Left renal pelvis (tissue), 4 donors: Measurements from ENCODE around the gene DTD1. TPM values are rescaled to one million over a fixed set of nuclear protein-coding genes. Genes with fewer than 3 reads are reported as not detected.
A peak's percentile ranks its signal among the peaks of the same experiment; 100 is the strongest.

Experiments used
- DNase-seq, 4 donors: peaks; one replicate each; pipeline ENCODE4 v3.0.0-alpha.2; 2013; ENCODE audit warnings: low read depth in 4 of 4, low spot score in 3 of 4
- polyA plus RNA-seq, 4 donors: library from polyadenylated mRNA; unstranded; fragments of 120-200 nt; gene quantifications; one replicate each; pipeline ENCODE4 v1.2.1, GENCODE V29; 2013; ENCODE audit not compliant: insufficient read length in 4 of 4

The DTD1 gene
- polyA plus RNA-seq, 4 donors, result 24.2 to 28.5 (median 25.3) TPM

DNA sequence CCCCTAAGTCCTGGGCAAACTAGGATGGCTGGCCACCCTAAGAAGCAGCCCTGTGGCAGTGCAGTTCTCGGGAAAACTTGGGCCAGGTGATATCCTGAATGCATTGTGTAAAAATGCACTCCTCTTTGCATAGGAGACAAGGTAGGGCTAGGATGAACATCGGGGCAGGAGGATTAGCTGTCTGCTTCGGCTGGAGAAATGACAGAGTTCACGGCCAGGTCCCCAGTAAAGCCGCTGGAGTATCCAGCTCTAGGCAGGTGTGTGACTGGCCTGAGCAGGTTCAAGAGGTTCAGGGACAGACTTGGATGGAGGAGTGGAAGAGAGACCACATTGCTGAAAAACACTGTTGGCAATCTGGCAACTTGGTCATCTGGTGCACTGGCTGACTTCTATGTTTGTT lies 26.4 kb downstream of the DTD1 start:
- no peak for DNase-seq

DNA sequence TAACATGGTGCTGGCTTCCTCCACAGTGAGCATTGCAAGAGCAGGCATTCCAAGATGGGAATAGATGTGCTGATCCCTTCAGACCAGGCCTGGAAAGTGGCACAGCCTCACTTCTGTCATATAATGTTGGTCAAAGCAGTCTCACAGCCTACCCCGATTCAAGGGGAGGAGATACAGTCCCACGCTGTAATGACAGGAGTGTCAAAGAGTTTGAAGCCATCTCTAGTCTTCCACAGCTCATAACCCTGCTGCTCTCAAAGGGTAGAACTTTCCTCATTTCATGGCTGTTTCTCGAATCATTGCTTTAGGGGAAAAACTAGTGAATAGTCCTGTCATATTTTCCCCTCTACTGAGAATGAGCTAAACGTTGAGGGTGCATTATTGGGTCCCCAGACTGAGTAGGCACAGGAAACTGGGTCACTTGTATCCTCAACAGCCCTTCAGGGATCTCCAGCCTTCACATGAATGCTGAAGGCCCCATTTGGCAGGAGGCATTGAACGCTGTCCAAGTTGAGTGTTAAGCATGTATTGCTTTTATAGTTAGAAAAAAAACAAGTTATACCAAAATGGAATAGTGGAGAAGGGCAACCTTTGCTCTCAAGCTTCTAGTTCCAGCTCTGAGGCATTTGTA lies 27.3 kb downstream of the DTD1 start:
- no peak for DNase-seq

DNA sequence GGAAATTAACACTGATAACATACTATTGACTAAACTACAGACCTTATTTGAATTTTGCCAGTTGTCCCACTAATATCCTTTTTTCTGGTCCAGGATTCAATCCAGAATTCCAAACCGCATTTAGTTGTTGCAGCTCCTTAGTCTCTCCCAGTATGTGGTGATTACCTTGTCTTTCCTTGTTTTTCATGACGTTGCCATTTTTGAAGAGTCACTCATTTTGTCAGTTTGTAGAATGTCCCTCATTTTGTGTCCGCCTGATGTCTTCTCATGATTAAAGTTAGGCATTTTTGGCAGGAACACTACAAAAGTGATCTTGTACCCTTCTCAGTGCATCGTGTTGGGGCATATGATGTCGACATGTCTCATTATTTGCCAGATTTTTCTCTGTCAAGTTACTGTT lies 33.1 kb downstream of the DTD1 start:
- DNase-seq, result no peak

DNA sequence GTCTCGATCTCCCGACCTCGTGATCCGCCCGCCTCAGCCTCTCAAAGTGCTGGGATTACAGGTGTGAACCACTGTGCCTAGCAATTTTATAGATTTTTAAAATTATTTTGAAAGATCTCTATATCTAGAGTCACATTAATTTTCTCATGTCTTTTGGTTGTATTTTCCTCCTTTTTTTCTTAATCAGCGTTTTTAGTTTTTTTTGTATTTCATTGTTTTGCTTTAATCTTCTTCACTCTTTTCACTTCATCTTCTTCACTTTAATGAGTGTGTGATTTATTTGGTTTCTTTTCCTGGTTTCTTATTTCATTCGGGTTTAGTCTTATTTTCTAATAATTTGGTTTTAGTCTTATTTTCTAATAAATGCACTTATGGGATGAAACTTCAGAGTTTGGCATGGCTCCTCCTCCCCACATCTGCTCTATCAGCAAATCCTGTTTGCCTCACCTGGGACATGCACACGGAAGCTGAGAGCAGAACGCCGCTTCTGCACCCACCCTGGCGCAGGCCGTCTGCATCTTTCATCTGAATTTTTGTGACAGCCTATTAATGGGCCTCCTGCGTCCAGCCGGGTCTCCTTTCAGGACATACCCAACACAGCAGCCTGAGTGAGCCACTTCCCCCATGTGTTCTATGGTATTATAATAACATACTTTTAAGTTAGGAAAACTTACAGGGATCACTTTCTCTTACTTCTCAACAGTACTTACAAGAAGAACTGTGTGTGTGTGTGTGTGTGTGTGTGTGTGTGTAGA lies 35.5 kb downstream of the DTD1 start:
- DNase-seq, result no peak

DNA sequence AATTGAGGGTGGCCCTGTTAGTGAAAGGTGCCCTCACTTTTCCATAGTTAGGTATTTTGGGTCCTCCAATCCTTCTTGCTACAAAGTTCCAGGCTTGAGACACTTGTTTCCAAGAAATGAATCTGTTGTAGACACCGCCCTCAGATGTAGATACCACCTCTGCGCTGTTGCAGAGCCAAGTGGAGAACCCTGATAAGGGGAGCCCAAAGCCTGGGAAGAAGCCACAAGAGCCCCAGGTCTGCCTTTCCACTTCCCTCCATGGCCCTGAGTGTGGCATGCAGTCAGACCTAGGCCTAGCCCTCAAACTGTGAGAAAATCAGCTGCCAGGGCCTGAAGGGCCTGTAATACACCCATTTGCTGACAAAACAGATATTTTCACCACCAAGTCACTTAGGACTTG lies 37.1 kb downstream of the DTD1 start:
- DNase-seq, result no peak

DNA sequence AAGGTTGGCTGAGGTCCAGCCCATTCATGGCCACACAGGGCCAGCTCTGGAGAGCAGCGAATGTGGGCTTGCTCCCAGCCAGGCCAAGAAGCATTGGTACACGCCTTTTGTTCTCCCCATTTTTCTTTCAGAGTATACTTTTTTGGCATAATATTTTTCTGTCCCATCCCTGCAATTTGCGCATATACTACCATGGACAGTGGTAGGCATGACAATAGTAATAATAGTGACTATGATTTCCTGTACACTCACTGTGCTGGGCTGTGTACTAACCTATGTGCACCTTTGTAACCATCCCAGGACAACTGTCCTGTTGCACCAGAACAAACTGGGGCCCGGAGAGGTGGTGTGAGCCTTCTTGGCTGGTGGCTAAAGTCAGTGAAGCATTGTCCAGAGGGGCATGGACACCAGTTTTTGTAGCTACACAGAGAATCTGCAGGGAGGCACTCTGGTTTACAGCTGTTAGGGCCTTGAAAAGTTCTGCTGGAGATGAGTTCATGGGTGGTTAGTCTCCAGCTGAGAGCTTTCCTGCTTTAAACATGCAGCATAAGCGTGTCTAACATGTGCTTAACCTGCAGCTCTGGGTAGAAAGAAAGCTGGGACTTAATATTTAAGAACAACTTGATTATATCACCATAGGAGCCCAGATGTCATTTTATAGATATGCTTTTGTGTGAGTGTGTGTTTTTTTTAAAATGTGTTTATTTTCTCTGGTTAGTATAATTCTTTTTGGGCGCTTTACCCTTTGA lies 38.2 kb downstream of the DTD1 start:
- no peak for DNase-seq

DNA sequence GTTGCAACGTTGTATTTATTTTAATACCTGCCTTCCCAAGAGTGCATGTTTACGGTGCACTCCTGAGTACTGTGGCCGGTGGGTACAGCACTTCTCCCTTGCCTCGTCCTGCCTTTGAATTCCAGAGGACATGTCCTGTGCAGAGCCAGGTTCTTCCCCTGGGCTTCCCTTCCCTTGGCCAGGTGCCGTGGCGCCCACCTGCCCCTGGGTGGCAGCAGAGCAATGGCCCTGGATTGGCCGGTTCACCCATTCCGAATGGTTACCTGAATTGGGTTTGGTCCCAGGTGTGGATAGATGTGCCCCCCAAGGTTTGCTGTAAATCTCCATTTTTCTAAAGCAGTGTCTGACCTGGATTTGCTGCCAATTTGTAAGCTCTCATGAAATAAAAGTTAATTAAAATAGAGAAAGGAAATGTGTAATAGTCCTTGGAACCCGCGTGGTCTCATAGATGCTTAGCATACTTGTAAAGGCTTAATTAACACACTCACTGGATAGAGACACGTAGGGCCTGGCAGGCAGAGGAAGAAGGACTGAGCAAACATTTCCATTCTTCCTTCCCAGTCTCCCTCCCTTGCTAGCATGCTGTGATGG lies 40.6 kb downstream of the DTD1 start:
- no peak for DNase-seq

DNA sequence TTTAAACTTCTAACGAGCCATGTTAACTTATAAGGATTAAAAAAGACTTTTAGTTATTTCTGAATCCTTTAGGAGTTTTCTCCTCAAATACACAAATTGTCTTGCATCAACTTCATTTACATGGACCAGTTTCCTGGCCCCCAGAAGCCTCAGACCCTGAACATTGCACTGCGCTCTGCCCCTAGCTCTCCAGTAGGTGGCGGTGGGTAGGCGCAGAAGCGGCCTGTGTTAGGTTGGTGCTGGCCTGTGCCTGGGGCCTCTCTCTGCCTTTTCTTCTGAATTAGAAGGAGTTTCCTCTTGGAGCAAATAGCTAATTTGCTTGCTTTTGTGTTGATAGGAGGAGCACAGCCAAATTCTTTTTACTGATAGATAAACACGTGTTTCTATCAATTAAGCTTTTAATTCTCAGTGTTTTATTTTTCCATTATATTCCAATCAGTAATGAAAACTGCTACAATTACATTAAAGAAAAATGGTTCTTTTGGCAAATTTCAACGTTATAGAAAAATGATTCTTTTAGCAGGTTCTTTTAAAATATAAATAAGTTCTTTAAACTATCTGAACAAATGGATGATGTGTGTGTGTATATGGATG lies 44.4 kb downstream of the DTD1 start:
- peak; percentile 25 to 57 (median 44) for DNase-seq

DNA sequence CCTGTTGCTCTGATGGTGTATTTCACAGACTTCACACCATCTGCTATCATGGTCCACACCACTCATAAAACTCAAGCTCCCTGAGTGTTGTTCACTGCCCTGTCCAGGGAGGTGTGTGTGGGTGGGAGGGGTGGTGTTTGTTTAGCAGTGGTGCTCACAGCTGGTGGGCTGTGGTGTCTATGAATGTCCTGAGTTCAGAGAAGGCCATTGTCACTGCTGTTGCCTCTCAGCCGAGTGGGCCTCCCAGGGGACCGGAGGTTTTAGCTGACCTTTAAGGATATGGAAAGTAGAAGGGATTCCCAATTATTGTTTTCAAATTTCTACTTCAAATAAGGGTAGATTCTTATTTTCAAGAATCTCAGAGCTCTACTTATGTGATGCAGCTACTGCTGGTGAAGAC lies 45.6 kb downstream of the DTD1 start:
- no peak for DNase-seq

DNA sequence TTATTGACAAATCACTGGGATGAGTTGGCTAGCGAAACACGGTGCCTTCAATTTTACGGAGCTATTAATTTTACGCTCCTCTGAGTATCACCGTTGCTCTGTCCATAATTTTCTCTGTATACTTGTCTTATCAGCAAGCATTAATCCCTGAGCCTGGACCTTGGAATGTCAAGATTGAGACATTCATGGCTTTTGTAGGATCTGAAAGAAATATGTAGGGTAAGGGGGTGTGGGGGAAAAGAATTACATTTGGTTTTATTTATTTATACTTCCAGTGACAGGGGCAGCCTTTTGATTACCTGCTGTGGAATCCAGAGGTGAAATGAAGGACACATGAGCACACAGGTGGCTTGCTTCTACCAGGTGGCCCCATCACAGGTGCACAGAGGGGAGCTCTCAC lies 46.6 kb downstream of the DTD1 start:
- DNase-seq, result no peak

DNA sequence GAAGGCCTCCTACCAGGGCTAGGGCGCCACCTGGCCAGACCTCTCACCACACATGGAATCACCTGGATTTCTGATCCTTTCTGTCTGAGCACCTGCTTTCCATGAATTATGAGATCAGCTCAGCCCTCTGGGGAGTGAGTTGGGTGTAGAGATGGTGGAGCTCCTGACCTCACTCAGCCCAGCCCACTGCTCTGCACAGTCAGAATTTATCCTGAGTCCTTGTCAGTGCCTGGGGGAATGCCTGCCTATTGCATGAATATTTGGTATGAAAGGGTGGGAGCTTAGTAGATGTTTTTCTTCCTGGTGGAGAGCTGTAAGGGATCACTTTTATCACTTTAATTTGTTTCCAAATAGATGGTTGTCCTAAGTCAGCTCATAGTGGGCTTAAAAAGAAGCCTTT lies 47.5 kb downstream of the DTD1 start:
- no peak for DNase-seq

DNA sequence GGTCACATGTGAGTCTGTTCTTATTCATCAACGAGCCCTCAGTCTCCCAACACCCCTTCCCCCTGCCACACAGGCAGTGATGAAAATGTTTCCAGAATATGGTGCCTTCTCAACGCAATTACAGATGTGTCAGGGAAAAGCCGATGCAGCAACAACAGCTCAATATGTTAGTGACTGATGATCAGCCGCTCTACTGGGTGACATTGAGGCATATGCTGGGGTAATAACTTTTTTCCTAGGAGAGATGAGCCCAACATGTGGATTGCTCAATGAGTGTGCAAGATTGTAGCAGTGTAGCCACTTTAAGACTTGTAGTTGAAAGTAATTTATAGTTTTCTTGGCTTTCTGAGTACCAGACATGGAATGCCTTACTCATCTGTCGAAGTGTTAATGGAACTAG lies 49.4 kb downstream of the DTD1 start:
- no peak for DNase-seq

DNA sequence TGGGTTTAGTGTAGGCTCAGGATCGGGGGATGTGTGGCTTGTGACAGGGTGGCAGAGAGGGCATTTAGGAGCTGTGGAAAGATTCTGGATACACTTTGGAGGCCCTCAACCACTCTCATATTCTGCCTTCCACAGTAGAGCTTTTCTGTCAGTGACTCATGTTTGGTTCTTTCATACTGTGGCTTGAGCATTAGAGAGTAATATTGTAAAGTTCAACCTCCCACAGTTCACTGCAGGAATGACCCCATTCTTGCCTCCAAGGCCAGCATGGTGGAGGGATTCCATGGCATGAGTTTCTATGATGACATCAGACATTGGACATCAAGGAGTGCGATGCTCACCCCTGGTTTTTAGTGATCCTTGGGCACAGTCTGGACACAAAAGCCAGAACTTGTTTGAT lies 50.9 kb downstream of the DTD1 start:
- no peak for DNase-seq

DNA sequence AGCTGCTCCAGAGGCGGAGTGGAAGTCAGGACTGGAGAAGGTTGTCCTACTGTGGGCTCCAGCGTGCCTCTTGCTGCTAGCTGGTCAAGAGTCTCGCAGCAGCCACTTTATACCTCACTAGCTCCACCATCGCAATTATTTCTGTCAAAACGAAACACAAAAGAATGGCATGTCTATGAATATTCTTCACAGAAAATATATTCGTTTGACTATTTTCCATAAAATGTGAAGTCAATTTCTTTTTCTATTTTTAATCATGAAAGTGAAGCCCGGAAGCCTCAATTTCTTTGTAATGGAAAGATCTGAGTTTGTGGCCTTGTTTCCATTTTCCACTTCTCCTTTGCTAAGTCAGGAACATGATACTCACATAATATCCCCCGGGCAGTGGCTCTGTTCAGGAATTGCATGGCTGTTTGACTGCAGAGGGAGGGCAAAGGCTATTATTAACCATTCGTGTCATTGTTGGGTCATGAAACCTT lies 51.7 kb downstream of the DTD1 start:
- no peak for DNase-seq

DNA sequence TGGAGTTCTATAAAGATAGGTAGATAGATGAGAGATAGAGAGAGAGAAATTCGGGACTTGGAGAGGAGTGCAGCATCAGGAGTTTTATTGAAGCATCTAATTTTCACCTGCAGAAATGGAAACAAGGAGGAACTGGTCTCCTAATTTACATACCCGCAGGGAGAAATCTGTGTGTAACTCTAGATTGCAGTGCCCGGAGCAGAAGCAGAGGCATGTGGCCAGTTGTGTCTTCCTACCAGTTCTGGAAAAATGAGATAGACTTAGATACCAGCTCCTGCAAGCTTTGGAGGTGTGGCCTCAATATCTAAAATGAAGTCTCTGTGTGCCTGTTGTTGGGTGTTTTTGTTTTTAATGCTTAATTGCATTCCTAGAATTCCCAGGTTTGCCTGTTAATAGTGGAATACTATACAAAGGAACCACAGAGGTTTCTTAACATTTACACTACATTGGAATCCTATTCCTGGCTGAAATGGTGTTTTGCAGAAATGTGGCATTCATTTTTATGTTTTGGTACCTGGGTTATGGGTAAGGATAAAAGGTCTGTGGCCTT lies 57.4 kb downstream of the DTD1 start:
- no peak for DNase-seq

DNA sequence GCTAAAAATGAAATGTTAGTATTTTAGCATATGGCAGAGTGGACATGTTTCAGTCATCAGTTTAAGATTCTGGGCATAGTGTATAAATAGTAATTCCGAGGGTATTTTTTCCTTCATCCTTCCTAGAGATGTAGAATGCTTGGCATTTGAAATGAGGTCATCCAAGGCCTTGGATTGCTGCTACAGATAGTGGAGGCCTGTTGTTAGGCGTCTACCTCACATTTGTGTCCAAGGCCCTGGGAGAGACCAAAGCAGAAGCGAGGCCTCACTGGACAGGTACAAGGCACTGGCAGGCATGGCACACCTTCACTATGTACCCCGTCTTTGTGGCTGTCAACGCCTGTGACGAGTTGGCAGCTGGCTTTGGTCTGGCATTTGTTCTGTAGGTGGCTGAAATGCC lies 58.0 kb downstream of the DTD1 start:
- DNase-seq, result no peak

DNA sequence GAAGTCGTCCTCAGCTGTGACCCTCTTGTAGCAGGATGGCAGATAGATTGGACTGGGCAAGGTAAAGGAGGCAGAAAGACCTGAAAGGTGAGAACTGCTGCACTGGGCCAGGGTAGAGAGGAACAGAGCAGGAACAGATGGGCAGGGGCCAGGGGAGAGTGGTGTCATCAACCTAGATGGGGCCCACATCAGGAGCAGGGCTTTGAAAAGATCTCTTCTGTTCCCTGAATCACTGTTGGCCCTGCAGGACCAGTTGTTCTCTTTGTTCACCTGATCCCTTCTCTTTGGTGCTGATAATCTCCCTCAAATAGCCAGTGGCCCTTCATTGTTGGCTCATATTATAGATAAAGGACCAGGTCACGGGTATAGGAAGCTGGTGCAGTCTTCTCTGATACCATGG lies 59.9 kb downstream of the DTD1 start:
- no peak for DNase-seq

DNA sequence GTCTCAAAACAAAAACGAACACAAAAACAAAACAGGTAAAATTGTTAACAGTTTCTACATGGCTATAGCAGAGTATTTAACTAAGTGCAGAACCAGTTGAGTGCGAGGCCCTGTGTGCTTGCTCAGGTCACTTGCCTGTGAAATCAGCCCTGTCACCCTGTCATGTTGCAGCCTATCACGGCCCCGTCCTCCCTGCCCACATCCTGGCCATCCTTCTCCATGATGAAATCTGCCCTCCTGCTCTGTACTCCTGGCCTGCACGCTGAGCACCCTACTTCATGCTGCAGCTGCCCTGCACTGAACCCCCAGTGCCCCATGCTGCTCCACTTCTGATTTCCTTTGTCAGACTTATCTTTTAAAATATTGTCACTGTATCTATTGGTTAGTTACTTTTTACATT lies 62.4 kb downstream of the DTD1 start:
- no peak for DNase-seq

DNA sequence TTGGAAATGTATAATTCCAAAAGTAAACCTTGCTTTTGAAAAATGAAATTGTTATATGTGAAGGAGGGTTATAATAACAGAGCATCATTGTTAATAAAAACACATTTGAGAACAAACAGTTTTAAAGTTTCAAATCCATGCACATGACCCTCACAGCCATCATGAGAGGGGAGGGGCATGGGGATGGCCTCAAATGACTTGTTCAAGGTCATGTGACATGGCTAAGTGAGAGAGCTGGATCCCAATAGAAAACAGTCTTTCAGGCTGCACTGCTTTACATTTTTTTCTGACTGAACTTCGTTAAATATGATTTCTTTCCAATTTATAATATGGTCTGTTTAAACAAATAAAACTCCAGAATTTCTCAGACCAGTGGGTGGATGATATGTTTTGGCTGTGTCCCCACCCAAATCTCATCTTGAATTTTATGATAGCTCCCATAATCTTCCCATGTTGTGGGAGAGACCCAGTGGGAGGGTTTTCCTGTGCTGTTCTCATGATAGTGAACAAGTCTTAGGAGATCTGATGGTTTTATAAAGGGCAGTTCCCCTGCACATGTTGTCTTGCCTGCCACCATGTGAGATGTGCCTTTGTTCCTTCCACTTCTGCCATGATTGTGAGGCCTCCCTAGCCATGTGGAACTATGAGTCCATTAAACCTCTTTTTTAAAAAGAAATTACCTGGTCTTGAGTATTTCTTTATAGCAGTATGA lies 66.0 kb downstream of the DTD1 start:
- no peak for DNase-seq

DNA sequence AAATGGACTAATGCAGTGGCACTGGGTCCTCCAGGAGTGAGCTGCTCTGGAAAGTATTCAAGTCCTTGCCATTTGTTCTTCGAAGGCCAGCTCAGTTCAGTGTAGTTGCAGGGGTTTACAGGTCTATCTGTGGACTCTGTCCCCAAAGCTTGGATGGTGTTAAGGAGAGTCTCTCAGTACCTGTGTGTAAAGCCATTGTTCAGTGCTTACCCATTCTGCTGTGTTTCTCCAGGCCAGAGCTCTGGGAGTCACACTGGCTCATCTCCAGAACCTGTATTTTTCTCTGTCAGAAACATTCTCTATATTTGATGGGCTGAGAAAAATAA lies 66.6 kb downstream of the DTD1 start:
- no peak for DNase-seq
